Retinal pigment epithelial cell (primary cell): Measurements from ENCODE around the gene NHP2.

Source experiments
- DNase-seq: peaks from one replicate; pipeline ENCODE4 v3.0.0-alpha.2; 2010; ENCODE audit warnings: low read depth
- H3K4me3 ChIP-seq: 2 replicates; pipeline ENCODE4 v1.5.1; 2011; ENCODE audit warnings: mild to moderate bottlenecking, low read length, control low read depth, moderate library complexity
- CTCF ChIP-seq: conservative IDR thresholded peaks from 2 replicates; pipeline ENCODE4 v1.5.1; 2011; ENCODE audit warnings: low read depth, low read length, control low read depth, inconsistent platforms

Gene NHP2

GRCh38 chr5:178174456-178174855 is 20.8 kb upstream of the NHP2 start:
- TF ChIP-seq CTCF: no peak
- H3K4me3 ChIP-seq: no peak overlapping the region
- no peak for DNase-seq

- no peak for DNase-seq
- no peak for TF ChIP-seq CTCF
- no peak overlapping the region for H3K4me3 ChIP-seq
These were observed 16.8 kb upstream of the NHP2 start for GRCh38 chr5:178170455-178170854.

GRCh38 chr5:178165581-178165980 is 11.9 kb upstream of the NHP2 start:
- TF ChIP-seq CTCF: no peak
- H3K4me3 ChIP-seq: no peak overlapping the region

GRCh38 chr5:178163772-178164735 is 10.4 kb upstream of the NHP2 start:
- TF ChIP-seq CTCF: peak; percentile 99
- no peak overlapping the region for H3K4me3 ChIP-seq
- DNase-seq: no peak

More at GRCh38 chr5:178165581-178165980, 11.9 kb upstream of the NHP2 start:
- no peak for DNase-seq

- H3K4me3 ChIP-seq: no peak overlapping the region
- TF ChIP-seq CTCF: no peak
- no peak for DNase-seq
These were observed 8.8 kb upstream of the NHP2 start for GRCh38 chr5:178162481-178162880.

GRCh38 chr5:178160176-178160575 is 6.5 kb upstream of the NHP2 start:
- no peak for TF ChIP-seq CTCF
- H3K4me3 ChIP-seq: no peak overlapping the region
- DNase-seq: no peak

GRCh38 chr5:178155065-178155464 is 1.4 kb upstream of the NHP2 start:
- no peak overlapping the region for H3K4me3 ChIP-seq
- no peak for DNase-seq
- no peak for TF ChIP-seq CTCF
